ENCODE measurements around the gene JUND.

DNA sequence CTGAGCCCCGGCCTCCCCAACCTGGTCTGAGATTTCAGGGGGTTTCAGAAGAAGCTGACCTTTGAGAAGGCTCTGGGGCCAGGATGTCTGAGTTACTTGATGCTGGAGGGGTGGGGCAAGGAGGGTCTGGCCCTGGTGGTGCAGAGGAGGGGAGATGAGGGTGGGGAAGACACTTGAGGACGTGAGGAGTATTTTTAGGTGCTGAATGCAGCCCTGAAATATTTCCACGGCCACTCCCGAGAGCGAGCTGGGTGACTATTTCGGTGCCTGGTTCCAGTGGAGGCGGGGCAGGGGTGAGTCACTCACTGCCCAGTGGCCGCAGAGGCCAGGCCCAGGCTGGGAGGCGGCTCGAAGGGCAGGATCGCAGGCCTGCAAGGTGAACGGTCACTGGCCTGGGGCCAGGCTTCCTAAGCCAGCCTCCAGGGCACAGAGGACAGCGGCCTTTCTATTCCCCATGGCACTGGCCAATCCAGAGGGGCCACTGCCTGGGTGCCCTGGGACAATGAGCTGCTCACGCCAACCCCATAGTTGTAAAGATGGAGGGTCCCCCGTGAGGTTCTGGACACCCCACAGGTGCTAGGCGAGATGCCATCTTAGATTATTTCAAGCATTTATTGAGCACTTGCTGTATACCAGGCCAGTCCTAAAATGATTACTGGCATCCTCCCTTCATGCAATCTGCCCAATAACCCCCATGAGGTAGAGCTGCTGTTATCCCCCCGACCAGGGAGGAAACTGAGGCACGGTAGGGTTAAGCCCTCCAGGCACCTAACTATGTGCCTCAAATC lies 19.7 kb upstream of the JUND start:
- TF ChIP-seq, protein P1, sequence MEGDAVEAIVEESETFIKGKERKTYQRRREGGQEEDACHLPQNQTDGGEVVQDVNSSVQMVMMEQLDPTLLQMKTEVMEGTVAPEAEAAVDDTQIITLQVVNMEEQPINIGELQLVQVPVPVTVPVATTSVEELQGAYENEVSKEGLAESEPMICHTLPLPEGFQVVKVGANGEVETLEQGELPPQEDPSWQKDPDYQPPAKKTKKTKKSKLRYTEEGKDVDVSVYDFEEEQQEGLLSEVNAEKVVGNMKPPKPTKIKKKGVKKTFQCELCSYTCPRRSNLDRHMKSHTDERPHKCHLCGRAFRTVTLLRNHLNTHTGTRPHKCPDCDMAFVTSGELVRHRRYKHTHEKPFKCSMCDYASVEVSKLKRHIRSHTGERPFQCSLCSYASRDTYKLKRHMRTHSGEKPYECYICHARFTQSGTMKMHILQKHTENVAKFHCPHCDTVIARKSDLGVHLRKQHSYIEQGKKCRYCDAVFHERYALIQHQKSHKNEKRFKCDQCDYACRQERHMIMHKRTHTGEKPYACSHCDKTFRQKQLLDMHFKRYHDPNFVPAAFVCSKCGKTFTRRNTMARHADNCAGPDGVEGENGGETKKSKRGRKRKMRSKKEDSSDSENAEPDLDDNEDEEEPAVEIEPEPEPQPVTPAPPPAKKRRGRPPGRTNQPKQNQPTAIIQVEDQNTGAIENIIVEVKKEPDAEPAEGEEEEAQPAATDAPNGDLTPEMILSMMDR (IDR thresholded peaks at IDR 0.05) = no peak
- no peak for TF ChIP-seq POLR2A (IDR thresholded peaks at IDR 0.05)

Data from prostate gland (tissue), 2 donors.